Central memory CD8-positive, alpha-beta T cell (primary cell): ENCODE measurements around the gene TMOD3.

Source experiments
- ATAC-seq: fragments of 150-1000 bp; cut with Tn5 transposase; replicated peaks from 2 replicates; pipeline ENCODE4 v1.10.0; 2022; ENCODE audit warnings: mild to moderate bottlenecking, moderate FRiP score, moderate number of reproducible peaks; ENCODE audit not compliant: poor library complexity, severe bottlenecking; ENCODE audit errors: extremely low read depth
- DNase-seq, 2 donors: peaks; one replicate each; pipeline ENCODE4 v3.0.0; 2021; ENCODE audit warnings: low spot score in 2 of 2
- H3K27ac Mint-ChIP-seq: one replicate; pipeline ENCODE4 v1.8.0; 2022; ENCODE audit warnings: low read depth, mild to moderate bottlenecking, moderate library complexity, mixed read lengths
- H3K27me3 Mint-ChIP-seq: one replicate; pipeline ENCODE4 v1.8.0; 2022; ENCODE audit warnings: mixed read lengths
- H3K36me3 Mint-ChIP-seq: one replicate; pipeline ENCODE4 v1.8.0; 2022; ENCODE audit warnings: mild to moderate bottlenecking, moderate library complexity, mixed read lengths; ENCODE audit not compliant: insufficient read depth
- H3K4me1 Mint-ChIP-seq: one replicate; pipeline ENCODE4 v1.8.0; 2022; ENCODE audit warnings: mixed read lengths
- H3K4me3 Mint-ChIP-seq: one replicate; pipeline ENCODE4 v1.8.0; 2022; ENCODE audit warnings: mild to moderate bottlenecking, moderate library complexity, mixed read lengths
- H3K9me3 Mint-ChIP-seq: one replicate; pipeline ENCODE4 v1.8.0; 2022; ENCODE audit warnings: mixed read lengths

Gene TMOD3

DNA sequence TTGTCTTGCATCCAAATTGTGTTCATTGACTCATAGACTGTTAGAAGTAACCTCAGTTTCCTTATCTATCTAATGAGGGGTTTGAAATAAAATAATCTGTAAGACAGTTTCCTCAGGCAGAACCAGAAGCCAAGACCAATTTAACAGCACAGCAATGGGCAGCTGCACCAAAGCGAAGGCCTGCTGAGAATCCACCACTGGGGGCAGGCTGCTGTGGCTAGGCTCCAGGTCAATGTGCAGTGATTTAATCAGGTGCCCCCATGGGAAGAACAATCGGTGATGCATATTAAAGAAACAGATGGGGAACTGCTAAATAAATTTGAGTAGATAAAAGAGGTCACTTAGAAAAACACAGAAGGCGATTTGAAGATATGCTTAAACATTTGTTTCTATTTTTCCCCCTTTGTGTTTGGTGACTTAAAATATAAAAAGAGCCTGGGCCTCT lies 28.0 kb upstream of the TMOD3 start:
- Mint-ChIP-seq H3K4me1 (no peaks in the 10 kb centered on the region), H3K36me3 (peaks cover 25% of the 10 kb centered on the region), H3K9me3 (no peaks in the 10 kb centered on the region), H3K4me3 (no peak overlapping the region), H3K27me3 (no peaks in the 10 kb centered on the region), H3K27ac (no peak overlapping the region)
- no peak for DNase-seq
- no peak for ATAC-seq

GRCh38 chr15:51802593-51802992 lies 26.9 kb upstream of the TMOD3 start:
- Mint-ChIP-seq H3K4me1 (no peaks in the 10 kb centered on the region), H3K27me3 (no peaks in the 10 kb centered on the region), H3K4me3 (no peak overlapping the region), H3K27ac (no peak overlapping the region), H3K36me3 (peaks cover 32% of the 10 kb centered on the region), H3K9me3 (no peaks in the 10 kb centered on the region)
- ATAC-seq (no peak), DNase-seq (no peak)

DNA sequence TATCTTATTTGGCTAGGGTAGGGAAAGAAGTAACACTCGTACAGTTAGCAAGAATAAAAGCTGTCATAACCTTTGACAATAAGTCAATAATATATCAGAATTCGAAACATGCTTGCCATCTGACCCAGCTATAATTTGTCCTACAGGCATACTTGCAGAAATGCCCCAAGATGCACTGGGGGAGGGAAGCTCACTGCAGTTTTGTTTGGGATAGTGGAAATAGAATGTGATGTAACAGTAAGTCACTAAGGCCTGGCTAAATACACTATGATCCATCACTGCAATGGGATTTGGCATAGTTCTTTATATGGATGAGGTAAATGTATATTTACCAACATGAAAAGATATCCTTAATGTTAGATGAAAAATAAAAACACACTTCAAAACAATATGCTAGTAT lies 25.5 kb upstream of the TMOD3 start:
- Mint-ChIP-seq H3K27me3 (no peaks in the 10 kb centered on the region), H3K4me3 (no peak overlapping the region), H3K36me3 (peaks cover 34% of the 10 kb centered on the region), H3K9me3 (no peaks in the 10 kb centered on the region), H3K4me1 (no peaks in the 10 kb centered on the region), H3K27ac (no peak overlapping the region)
- ATAC-seq = no peak
- DNase-seq = no peak

- Mint-ChIP-seq H3K36me3 (peaks cover 29% of the 10 kb centered on the region), H3K4me3 (no peak overlapping the region), H3K27me3 (no peaks in the 10 kb centered on the region), H3K27ac (no peak overlapping the region), H3K9me3 (no peaks in the 10 kb centered on the region), H3K4me1 (no peaks in the 10 kb centered on the region)
- DNase-seq (no peak), ATAC-seq (no peak)
These were observed 23.3 kb upstream of the TMOD3 start for GRCh38 chr15:51806123-51806522.

DNA sequence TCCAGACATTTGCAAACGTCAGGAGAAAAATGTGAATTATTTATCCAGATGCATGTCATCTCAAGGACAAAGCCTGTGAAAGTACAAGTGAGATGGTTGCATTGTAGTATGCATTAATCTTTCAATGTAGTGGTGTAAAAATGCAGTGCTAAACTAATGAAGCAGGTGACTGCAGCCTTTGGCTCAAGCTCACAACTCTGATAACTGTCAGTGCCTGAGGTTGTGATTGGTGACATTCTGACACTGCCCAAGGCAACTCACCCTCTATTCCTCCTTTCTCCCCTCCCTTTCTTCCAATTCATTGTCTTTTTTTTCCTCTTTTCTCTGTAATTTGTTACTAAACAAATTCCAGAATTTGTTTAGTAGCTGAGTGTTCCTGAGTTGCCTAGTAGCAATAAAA lies 20.0 kb upstream of the TMOD3 start:
- no peak overlapping the region for H3K4me3 Mint-ChIP-seq
- H3K9me3 Mint-ChIP-seq = no peaks in the 10 kb centered on the region
- no peaks in the 10 kb centered on the region for H3K27me3 Mint-ChIP-seq
- peaks cover 18% of the 10 kb centered on the region for H3K36me3 Mint-ChIP-seq
- H3K4me1 Mint-ChIP-seq = no peaks in the 10 kb centered on the region
- DNase-seq = no peak
- ATAC-seq = no peak
- no peak overlapping the region for H3K27ac Mint-ChIP-seq

- no peak overlapping the region for H3K4me3 Mint-ChIP-seq
- H3K4me1 Mint-ChIP-seq = no peaks in the 10 kb centered on the region
- DNase-seq (no peak), ATAC-seq (no peak)
- peaks cover 8% of the 10 kb centered on the region for H3K36me3 Mint-ChIP-seq
- H3K9me3 Mint-ChIP-seq = no peaks in the 10 kb centered on the region
- no peaks in the 10 kb centered on the region for H3K27me3 Mint-ChIP-seq
- H3K27ac Mint-ChIP-seq = no peak overlapping the region
These were observed 16.9 kb upstream of the TMOD3 start for GRCh38 chr15:51812598-51812997.

- H3K36me3 Mint-ChIP-seq = peaks cover 5% of the 10 kb centered on the region
- DNase-seq = no peak
- peaks cover 3% of the 10 kb centered on the region for H3K9me3 Mint-ChIP-seq
- no peak for ATAC-seq
- H3K27ac Mint-ChIP-seq = no peak overlapping the region
- H3K27me3 Mint-ChIP-seq = no peaks in the 10 kb centered on the region
- H3K4me1 Mint-ChIP-seq = no peaks in the 10 kb centered on the region
- no peak overlapping the region for H3K4me3 Mint-ChIP-seq
These were observed 14.8 kb upstream of the TMOD3 start for GRCh38 chr15:51814606-51815005.

DNA sequence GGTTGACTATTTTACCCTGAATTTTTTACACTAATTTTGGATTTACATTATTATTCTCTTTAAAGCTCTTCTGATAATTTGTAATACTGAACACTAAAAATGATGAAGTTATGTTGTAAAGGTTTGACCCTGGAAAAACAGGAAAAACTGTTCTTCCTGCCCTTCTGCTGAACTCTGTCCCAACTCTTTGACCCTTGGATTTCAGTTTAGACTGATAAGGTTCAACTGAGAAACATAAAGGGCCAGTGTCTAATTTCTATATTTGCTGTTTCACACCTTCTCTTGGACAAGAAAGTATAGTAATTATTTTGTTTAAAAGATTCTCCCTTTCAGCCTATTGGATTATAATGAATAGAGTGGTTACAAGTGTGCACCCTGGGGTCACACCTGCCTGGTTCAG lies 12.8 kb upstream of the TMOD3 start:
- ATAC-seq = no peak
- Mint-ChIP-seq H3K27ac (no peak overlapping the region), H3K27me3 (no peaks in the 10 kb centered on the region), H3K36me3 (peaks cover 5% of the 10 kb centered on the region), H3K4me1 (no peaks in the 10 kb centered on the region), H3K4me3 (no peak overlapping the region), H3K9me3 (peaks cover 20% of the 10 kb centered on the region)
- DNase-seq = no peak

DNA sequence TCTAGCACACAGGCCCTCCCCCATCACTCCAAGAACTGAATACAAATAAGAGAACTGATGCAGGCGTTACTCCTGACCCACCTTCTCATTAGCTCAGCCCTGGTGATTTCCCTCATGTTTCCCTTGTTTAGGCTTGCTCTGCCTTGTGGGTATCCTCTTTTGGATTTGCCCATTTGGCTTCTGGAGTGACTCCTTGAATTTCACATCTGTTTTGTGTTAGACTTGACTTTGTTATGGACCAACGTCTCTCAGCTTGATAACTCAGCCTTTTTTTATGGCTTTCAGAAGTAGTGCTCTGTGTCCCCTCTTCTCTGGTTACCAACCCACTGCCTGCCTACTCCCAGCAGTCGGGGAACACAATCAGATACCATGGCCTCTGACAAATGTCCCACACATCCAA lies 11.3 kb upstream of the TMOD3 start:
- Mint-ChIP-seq H3K27ac (no peak overlapping the region), H3K4me1 (no peaks in the 10 kb centered on the region), H3K36me3 (peaks cover 5% of the 10 kb centered on the region), H3K4me3 (no peak overlapping the region), H3K9me3 (peaks cover 20% of the 10 kb centered on the region), H3K27me3 (no peaks in the 10 kb centered on the region)
- ATAC-seq (no peak), DNase-seq (no peak)

DNA sequence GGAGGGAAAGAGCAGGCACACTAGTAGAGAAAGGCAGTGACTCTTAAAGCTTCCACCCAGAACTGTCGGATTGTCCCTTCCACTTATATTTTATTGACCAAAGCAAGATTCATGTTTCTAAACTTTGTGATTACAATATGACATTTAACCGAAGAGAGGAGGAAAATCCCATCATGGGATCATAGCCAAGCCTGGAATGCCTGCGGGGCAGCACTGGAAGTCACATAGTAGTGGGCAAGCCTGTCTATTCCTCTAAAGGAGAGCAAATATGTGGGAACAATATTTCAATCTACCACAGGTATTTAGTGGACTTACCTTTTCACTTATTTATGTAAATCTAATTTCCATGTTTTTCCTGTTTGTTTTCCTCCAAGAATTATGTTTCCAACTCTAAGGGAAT lies 3.8 kb upstream of the TMOD3 start:
- Mint-ChIP-seq H3K4me1 (peaks cover 6% of the 10 kb centered on the region), H3K9me3 (peaks cover 7% of the 10 kb centered on the region), H3K27me3 (no peaks in the 10 kb centered on the region), H3K27ac (no peak overlapping the region), H3K4me3 (no peak overlapping the region), H3K36me3 (peaks cover 9% of the 10 kb centered on the region)
- DNase-seq = no peak
- ATAC-seq = no peak

DNA sequence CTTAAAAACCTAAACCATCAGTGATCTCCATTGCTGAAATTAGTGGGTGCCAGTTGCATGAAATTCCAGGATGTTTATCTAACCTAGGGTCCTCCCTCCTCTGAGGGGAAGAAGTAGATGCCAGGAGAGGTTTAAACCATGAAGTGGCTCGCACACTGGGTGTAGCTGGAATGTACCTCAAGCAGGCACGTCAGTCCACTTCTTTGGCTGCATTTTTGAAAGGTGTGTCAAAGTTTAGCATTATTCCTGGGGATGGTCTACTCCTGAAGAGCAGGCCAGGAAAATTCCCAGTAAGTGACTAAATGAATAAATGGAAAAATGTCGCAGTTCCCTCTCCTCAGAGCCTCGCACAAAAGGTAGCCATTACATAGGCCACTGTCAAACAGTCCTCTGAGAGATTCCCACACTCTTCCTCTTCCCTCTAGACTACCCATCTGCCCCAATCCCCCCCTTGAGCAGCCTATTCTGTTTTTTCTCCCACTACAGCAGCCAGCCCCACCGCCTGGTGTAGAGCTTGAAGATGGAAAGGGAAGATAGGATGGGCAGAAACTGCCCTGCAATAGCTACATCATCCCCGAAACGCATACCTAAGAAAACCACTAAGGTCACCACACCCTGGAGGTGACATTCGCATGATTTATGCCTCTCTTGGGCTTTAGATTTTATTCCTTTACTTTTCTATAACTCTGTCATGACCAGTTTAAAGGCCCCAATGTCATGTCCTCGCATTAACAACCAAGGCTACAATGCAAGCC lies 655 bp upstream of the TMOD3 start:
- peaks cover 9% of the 10 kb centered on the region for H3K36me3 Mint-ChIP-seq
- H3K27me3 Mint-ChIP-seq = no peaks in the 10 kb centered on the region
- ATAC-seq (no peak), DNase-seq (no peak)
- H3K9me3 Mint-ChIP-seq = no peaks in the 10 kb centered on the region
- peak overlapping the region; percentile 90 for H3K27ac Mint-ChIP-seq
- peak overlapping the region; percentile 97 for H3K4me3 Mint-ChIP-seq
- H3K4me1 Mint-ChIP-seq = peaks cover 36% of the 10 kb centered on the region

- Mint-ChIP-seq H3K9me3 (no peaks in the 10 kb centered on the region), H3K27me3 (no peaks in the 10 kb centered on the region), H3K27ac (peak overlapping the region; percentile 90), H3K4me3 (peak overlapping the region; percentile 97), H3K36me3 (peaks cover 7% of the 10 kb centered on the region), H3K4me1 (peaks cover 50% of the 10 kb centered on the region)
- DNase-seq (no peak), ATAC-seq (no peak)
These were observed 888 bp downstream of the TMOD3 start for GRCh38 chr15:51830276-51830806.

- DNase-seq (no peak), ATAC-seq (no peak)
- H3K27me3 Mint-ChIP-seq = no peaks in the 10 kb centered on the region
- peaks cover 9% of the 10 kb centered on the region for H3K36me3 Mint-ChIP-seq
- peak overlapping the region; percentile 18 for H3K4me3 Mint-ChIP-seq
- H3K4me1 Mint-ChIP-seq = peaks cover 84% of the 10 kb centered on the region
- H3K9me3 Mint-ChIP-seq = no peaks in the 10 kb centered on the region
- H3K27ac Mint-ChIP-seq = no peak overlapping the region
These were observed 4.3 kb downstream of the TMOD3 start for GRCh38 chr15:51833772-51834171.
